Esophagus muscularis mucosa (tissue), 4 donors: Measurements from ENCODE around the gene BRMS1. TPM values are rescaled to one million over a fixed set of nuclear protein-coding genes. Genes with fewer than 3 reads are reported as not detected.

Experiments
- DNase-seq: peaks from one replicate; pipeline ENCODE4 v3.0.0-alpha.2; 2017; ENCODE audit errors: extremely low spot score
- H3K27ac ChIP-seq, 4 donors: fragments of 200-600 bp; sonication (generic); replicated peaks in 1 of 4; 1 replicate in 3 of 4; 2 replicates in 1 of 4; pipeline ENCODE4 v1.5.1; 2016 to 2019; ENCODE audit warnings: mild to moderate bottlenecking in 1 of 4
- H3K27me3 ChIP-seq, 4 donors: fragments of 200-600 bp; sonication (generic); one replicate each; pipeline versions ENCODE4 v1.5.1 to v1.6.0; 2016 to 2019
- H3K36me3 ChIP-seq, 4 donors: fragments of 200-600 bp; sonication (generic); one replicate each; pipeline ENCODE4 v1.5.1; 2016 to 2019
- H3K4me1 ChIP-seq, 4 donors: fragments of 200-600 bp; sonication (generic); one replicate each; pipeline ENCODE4 v1.5.1; 2016 to 2019
- H3K4me3 ChIP-seq, 4 donors: fragments of 200-600 bp; sonication (generic); 1 replicate in 2 of 4; 2 replicates in 2 of 4; pipeline ENCODE4 v1.5.1; 2016 to 2019; ENCODE audit warnings: mild to moderate bottlenecking in 4 of 4, moderate library complexity in 1 of 4
- H3K9me3 ChIP-seq, 4 donors: fragments of 200-600 bp; sonication (generic); 1 replicate in 3 of 4; 2 replicates in 1 of 4; pipeline ENCODE4 v1.5.1; 2016 to 2019
- CTCF ChIP-seq, 3 experiments: fragments of 200-600 bp in 2 of 3; fragments of 450-650 bp in 1 of 3; sonication (generic) in 2 of 3; IDR thresholded peaks; one replicate each; pipeline ENCODE4 v1.5.1; 2017 to 2019; ENCODE audit warnings: antibody characterized with exemption in 3 of 3, mild to moderate bottlenecking in 2 of 3, moderate library complexity in 1 of 3
- EP300 ChIP-seq: sonication (generic); formaldehyde crosslinking; IDR thresholded peaks from one replicate; pipeline ENCODE4 v1.6.1; 2017; ENCODE audit warnings: antibody characterized with exemption
- POLR2A ChIP-seq: fragments of 450-650 bp; IDR thresholded peaks from one replicate; pipeline ENCODE4 v1.6.1; 2017; ENCODE audit warnings: antibody characterized with exemption, moderate library complexity, mild to moderate bottlenecking, low read depth
- POLR2AphosphoS5 ChIP-seq, 2 donors: sonication (generic); formaldehyde crosslinking; IDR thresholded peaks; one replicate each; pipeline ENCODE4 v1.6.1; 2017; ENCODE audit warnings: antibody characterized with exemption in 2 of 2
- WGBS: methylation state at CpG from one replicate; pipeline ENCODE4 v1.1.5; 2018; 5-methylcytosine and 5-hydroxymethylcytosine counted together
- intact Hi-C: fragments of 100-400 bp; cut with DNase I; formaldehyde crosslinking; loops from one replicate; pipeline ENCODE4 v1.15.1; 2023
- total RNA-seq, 4 donors: library from RNA; depleted of rRNA; stranded (reverse); fragments of >200 nt; gene quantifications; one replicate each; pipeline versions ENCODE4 v1.1.0 to v1.2.1, GENCODE V29; 2016

BRMS1 gene
- total RNA-seq, 4 donors from 2014 or later, result 22.8 to 35.1 (median 34.1) TPM

GRCh38 chr11:66333896-66334604, 10.9 kb downstream of the BRMS1 start:
- Histone ChIP-seq H3K9me3 (no peaks in the 10 kb centered on the region), H3K4me1 (peaks cover 22 to 32% (median 30%) of the 10 kb centered on the region in 4 donors), H3K36me3 (peaks cover 4 to 51% (median 47%) of the 10 kb centered on the region in 4 donors), H3K4me3 (no peak overlapping the region), H3K27me3 (no peaks in the 10 kb centered on the region), H3K27ac (no peak overlapping the region)
- DNase-seq, result no peak
- no peak for TF ChIP-seq CTCF (IDR thresholded peaks at IDR 0.05)
- TF ChIP-seq POLR2A, result no peak
- no peak for TF ChIP-seq POLR2AphosphoS5 (IDR thresholded peaks at IDR 0.05)
- TF ChIP-seq EP300, result no peak
- WGBS, result 87% methylated on average over 26 of the region's 29 CpGs
- intact Hi-C loops, result no loop called here

GRCh38 chr11:66333220-66333877, 11.6 kb downstream of the BRMS1 start:
- intact Hi-C loops, result no loop called here
- TF ChIP-seq CTCF (IDR thresholded peaks at IDR 0.05), result no peak
- no peak for TF ChIP-seq POLR2AphosphoS5 (IDR thresholded peaks at IDR 0.05)
- no peak for TF ChIP-seq EP300
- TF ChIP-seq POLR2A, result no peak
- peaks cover 0 to 44% (median 40%) of the 10 kb centered on the region in 4 donors for H3K36me3 ChIP-seq
- H3K9me3 ChIP-seq, result no peaks in the 10 kb centered on the region
- H3K27me3 ChIP-seq, result no peaks in the 10 kb centered on the region
- no peak for DNase-seq
- H3K4me3 ChIP-seq, result no peak overlapping the region
- 95% methylated on average over 10 of the region's 19 CpGs for WGBS
- H3K27ac ChIP-seq, result no peak overlapping the region
- peaks cover 29 to 39% (median 36%) of the 10 kb centered on the region in 4 donors for H3K4me1 ChIP-seq

GRCh38 chr11:66332371-66333219, 12.3 kb downstream of the BRMS1 start:
- H3K36me3 ChIP-seq, result peaks cover 0 to 37% (median 33%) of the 10 kb centered on the region in 4 donors
- no peak overlapping the region for H3K4me3 ChIP-seq
- no peak for DNase-seq
- TF ChIP-seq EP300, result no peak
- no peak for TF ChIP-seq POLR2AphosphoS5 (IDR thresholded peaks at IDR 0.05)
- no peak for TF ChIP-seq CTCF (IDR thresholded peaks at IDR 0.05)
- no peak for TF ChIP-seq POLR2A
- H3K9me3 ChIP-seq, result no peaks in the 10 kb centered on the region
- no peaks in the 10 kb centered on the region for H3K27me3 ChIP-seq
- H3K4me1 ChIP-seq, result peaks cover 37 to 46% (median 43%) of the 10 kb centered on the region in 4 donors
- 84% methylated on average over 18 of the region's 18 CpGs for WGBS
- intact Hi-C loops, result no loop called here
- no peak overlapping the region for H3K27ac ChIP-seq

GRCh38 chr11:66331542-66332370, 13.1 kb downstream of the BRMS1 start:
- TF ChIP-seq EP300, result no peak
- TF ChIP-seq CTCF (IDR thresholded peaks at IDR 0.05), result no peak
- no peak for TF ChIP-seq POLR2A
- TF ChIP-seq POLR2AphosphoS5 (IDR thresholded peaks at IDR 0.05), result no peak

More at GRCh38 chr11:66331542-66332370, 13.1 kb downstream of the BRMS1 start:
- Histone ChIP-seq H3K4me3 (no peak overlapping the region), H3K27ac (no peak overlapping the region), H3K36me3 (peaks cover 0 to 29% (median 25%) of the 10 kb centered on the region in 4 donors), H3K9me3 (no peaks in the 10 kb centered on the region), H3K4me1 (peaks cover 44 to 48% (median 47%) of the 10 kb centered on the region in 4 donors), H3K27me3 (no peaks in the 10 kb centered on the region)
- no peak for DNase-seq
- 92% methylated on average over 9 of the region's 12 CpGs for WGBS
- intact Hi-C loops, result no loop called here
